Breast epithelium (tissue), 4 donors: ENCODE measurements around the gene RAB27B. TPM values are rescaled to one million over a fixed set of nuclear protein-coding genes. Genes with fewer than 3 reads are reported as not detected.

Experiments
- DNase-seq, 2 donors: peaks; one replicate each; pipeline ENCODE4 v3.0.0-alpha.2; 2019; ENCODE audit warnings: low spot score in 2 of 2
- H3K27ac ChIP-seq, 2 donors: fragments of 200-600 bp; sonication (generic) in 1 of 2; one replicate each; pipeline ENCODE4 v1.5.1; 2016 to 2019; ENCODE audit warnings: mild to moderate bottlenecking in 1 of 2
- H3K27me3 ChIP-seq, 2 donors: fragments of 200-600 bp; sonication (generic) in 1 of 2; one replicate each; pipeline versions ENCODE4 v1.5.1 to v1.6.0; 2017 to 2019; ENCODE audit warnings: control low read depth in 1 of 2, mild to moderate bottlenecking in 1 of 2
- H3K36me3 ChIP-seq: fragments of 200-600 bp; one replicate; pipeline ENCODE4 v1.5.1; 2019
- H3K4me1 ChIP-seq, 2 donors: fragments of 200-600 bp; sonication (generic); one replicate each; pipeline ENCODE4 v1.5.1; 2016 to 2019; ENCODE audit warnings: control low read depth in 1 of 2
- H3K4me3 ChIP-seq, 3 donors: fragments of 200-600 bp; sonication (generic); 1 replicate in 2 of 3; 2 replicates in 1 of 3; pipeline ENCODE4 v1.5.1; 2016 to 2019; ENCODE audit warnings: mild to moderate bottlenecking in 3 of 3, moderate library complexity in 2 of 3
- H3K9me3 ChIP-seq, 2 donors: fragments of 200-600 bp; sonication (generic) in 1 of 2; one replicate each; pipeline ENCODE4 v1.5.1; 2016 to 2019; ENCODE audit warnings: control low read depth in 1 of 2
- CTCF ChIP-seq, 3 donors: fragments of 450-650 bp; IDR thresholded peaks; one replicate each; pipeline ENCODE4 v1.5.1; 2016 to 2017; ENCODE audit warnings: antibody characterized with exemption in 3 of 3, mild to moderate bottlenecking in 3 of 3, moderate library complexity in 3 of 3
- POLR2A ChIP-seq: fragments of 450-650 bp; IDR thresholded peaks from one replicate; pipeline ENCODE4 v1.6.1; 2016; ENCODE audit warnings: antibody characterized with exemption, mild to moderate bottlenecking, moderate library complexity
- POLR2AphosphoS5 ChIP-seq, 3 donors: sonication (generic); formaldehyde crosslinking; IDR thresholded peaks; one replicate each; pipeline ENCODE4 v1.6.1; 2017; ENCODE audit warnings: antibody characterized with exemption in 3 of 3
- intact Hi-C: fragments of 100-400 bp; cut with DNase I; formaldehyde crosslinking; loops from one replicate; pipeline ENCODE4 v1.15.1; 2023; ENCODE audit warnings: low total_unique reads
- total RNA-seq, 3 donors: library from RNA; depleted of rRNA; stranded (reverse); fragments of >200 nt; gene quantifications; one replicate each; pipeline ENCODE4 v1.1.0, GENCODE V29; 2016

Gene RAB27B
- total RNA-seq, 3 donors from 2014 or later, result 1.1 to 24.6 (median 11.8) TPM

- Histone ChIP-seq H3K4me3 (no peak overlapping the region), H3K9me3 (no peaks in the 10 kb centered on the region), H3K27ac (no peak overlapping the region), H3K36me3 (no peaks in the 10 kb centered on the region), H3K27me3 (no peaks in the 10 kb centered on the region), H3K4me1 (no peaks in the 10 kb centered on the region)
- intact Hi-C loops, result no loop called here
- no peak for DNase-seq
- no peak for TF ChIP-seq CTCF (IDR thresholded peaks at IDR 0.05)
- no peak for TF ChIP-seq POLR2A
- TF ChIP-seq POLR2AphosphoS5 (IDR thresholded peaks at IDR 0.05), result no peak
Observed at GRCh38 chr18:54909538-54909937, 81.3 kb downstream of the RAB27B start.

GRCh38 chr18:54910161-54910919 lies 82.1 kb downstream of the RAB27B start:
- intact Hi-C loops, result no loop called here
- no peak overlapping the region for H3K4me3 ChIP-seq
- H3K27ac ChIP-seq, result no peak overlapping the region
- DNase-seq, result no peak
- TF ChIP-seq POLR2A (no peak), POLR2AphosphoS5 (IDR thresholded peaks at IDR 0.05) (no peak), CTCF (IDR thresholded peaks at IDR 0.05) (no peak)
- no peaks in the 10 kb centered on the region for H3K36me3 ChIP-seq
- no peaks in the 10 kb centered on the region for H3K4me1 ChIP-seq
- no peaks in the 10 kb centered on the region for H3K27me3 ChIP-seq
- H3K9me3 ChIP-seq, result no peaks in the 10 kb centered on the region

GRCh38 chr18:54911551-54911950 lies 83.3 kb downstream of the RAB27B start:
- Histone ChIP-seq H3K9me3 (no peaks in the 10 kb centered on the region), H3K4me3 (no peak overlapping the region), H3K27ac (no peak overlapping the region), H3K4me1 (no peaks in the 10 kb centered on the region), H3K36me3 (no peaks in the 10 kb centered on the region), H3K27me3 (no peaks in the 10 kb centered on the region)
- TF ChIP-seq POLR2A, result no peak
- TF ChIP-seq POLR2AphosphoS5 (IDR thresholded peaks at IDR 0.05), result no peak
- no peak for TF ChIP-seq CTCF (IDR thresholded peaks at IDR 0.05)
- intact Hi-C loops, result no loop called here
- no peak for DNase-seq

- DNase-seq, result no peak
- Histone ChIP-seq H3K36me3 (no peaks in the 10 kb centered on the region), H3K27me3 (no peaks in the 10 kb centered on the region), H3K4me1 (no peaks in the 10 kb centered on the region), H3K27ac (no peak overlapping the region), H3K4me3 (no peak overlapping the region), H3K9me3 (no peaks in the 10 kb centered on the region)
- no peak for TF ChIP-seq CTCF (IDR thresholded peaks at IDR 0.05)
- intact Hi-C loops, result no loop called here
Observed at GRCh38 chr18:54914816-54915215, 86.5 kb downstream of the RAB27B start.

GRCh38 chr18:54916507-54916906 lies 88.2 kb downstream of the RAB27B start:
- Histone ChIP-seq H3K4me1 (no peaks in the 10 kb centered on the region), H3K4me3 (no peak overlapping the region), H3K27ac (no peak overlapping the region), H3K27me3 (no peaks in the 10 kb centered on the region), H3K36me3 (no peaks in the 10 kb centered on the region), H3K9me3 (no peaks in the 10 kb centered on the region)
- no peak for DNase-seq
- intact Hi-C loops, result no loop called here
- TF ChIP-seq POLR2A (no peak), CTCF (IDR thresholded peaks at IDR 0.05) (no peak)
